HEK293T (cell line): Measurements from ENCODE around the gene CPT1B.
"Not testable (repeated sequence)": the region's sequence is repeated elsewhere in the genome, so short reads cannot be mapped to it uniquely, and the experiment has no call there.

Experiments
- CTCF ChIA-PET: fragments of 350-600 bp; formaldehyde crosslinking; extraction: SDS; loops from one replicate; lab custom pipeline; 2021; ENCODE audit warnings: antibody characterized with exemption, inconsistent platforms; lab: Yijun Ruan, JAX
- POLR2A ChIA-PET: fragments of 350-600 bp; formaldehyde crosslinking; extraction: SDS; loops from one replicate; lab custom pipeline; 2020; ENCODE audit warnings: antibody characterized with exemption, inconsistent platforms; lab: Yijun Ruan, JAX
- DNase-seq: peaks from one replicate; pipeline ENCODE4 v3.0.0; 2012; ENCODE audit warnings: mixed read lengths; ENCODE audit errors: extremely low spot score
- FOXA1 ChIP-seq: fragments of 450-650 bp; IDR thresholded peaks from 2 replicates; pipeline ENCODE4 v1.6.1; 2016; ENCODE audit warnings: mild to moderate bottlenecking
- HDGF ChIP-seq: fragments of 450-650 bp; IDR thresholded peaks from 2 replicates; pipeline ENCODE4 v1.6.1; 2017; ENCODE audit warnings: antibody characterized with exemption, borderline replicate concordance
- L3MBTL2 ChIP-seq: fragments of 450-650 bp; conservative IDR thresholded peaks from 2 replicates; pipeline ENCODE4 v1.6.1; 2016; ENCODE audit warnings: mild to moderate bottlenecking
- NFRKB ChIP-seq: fragments of 450-650 bp; IDR thresholded peaks from 2 replicates; pipeline ENCODE4 v1.6.1; 2016; ENCODE audit warnings: mild to moderate bottlenecking, moderate library complexity
- PKNOX1 ChIP-seq: fragments of 450-650 bp; IDR thresholded peaks from 2 replicates; pipeline ENCODE4 v1.6.1; 2016
- SP1 ChIP-seq: fragments of 450-650 bp; IDR thresholded peaks from 2 replicates; pipeline ENCODE4 v1.6.1; 2017
- SUZ12 ChIP-seq: fragments of 450-650 bp; IDR thresholded peaks from 2 replicates; pipeline ENCODE4 v1.6.1; 2016; ENCODE audit warnings: mild to moderate bottlenecking
- TARDBP ChIP-seq: fragments of 450-650 bp; IDR thresholded peaks from 2 replicates; pipeline ENCODE4 v1.6.1; 2016

CPT1B gene

GRCh38 chr22:50521710-50522109 is 56.5 kb downstream of the CPT1B start:
- CTCF ChIA-PET = no interaction called here
- POLR2A ChIA-PET = interaction anchor here (7.1 kb wide), 1 partner anchor 12 kb away, joined by 193 read pairs; the partner anchor contains the start of genes LMF2 and NCAPH2
- no peak for DNase-seq
- TF ChIP-seq SP1 (no peak), L3MBTL2 (no peak), HDGF (no peak), FOXA1 (no peak), SUZ12 (no peak), PKNOX1 (no peak), TARDBP (no peak), NFRKB (no peak)

- TF ChIP-seq HDGF = no peak
- ChIA-PET POLR2A (interaction anchor here (7.1 kb wide), 1 partner anchor 12 kb away, joined by 193 read pairs; the partner anchor contains the start of genes LMF2 and NCAPH2), CTCF (no interaction called here)
- no peak for DNase-seq
Observed at GRCh38 chr22:50520826-50521453, 57.3 kb downstream of the CPT1B start.

- POLR2A ChIA-PET, CTCF ChIA-PET, DNase-seq: not testable (repeated sequence)
Observed at GRCh38 chr22:50520184-50520583, 58.0 kb downstream of the CPT1B start.

GRCh38 chr22:50519151-50519550 is 59.1 kb downstream of the CPT1B start:
- ChIA-PET CTCF (no interaction called here), POLR2A (interaction anchor here (1.0 to 1.7 kb wide), 3 partner anchors 10 to 56 kb away, joined by 3 to 8 read pairs (median 5); partner anchors contain the start of genes LMF2 and NCAPH2)
- no peak for DNase-seq
- no peak for TF ChIP-seq SP1
